ENCODE data around the gene PLPPR1. TPM values are rescaled to one million over a fixed set of nuclear protein-coding genes. Genes with fewer than 3 reads are reported as not detected.

The PLPPR1 gene
- total RNA-seq, 1 experiment from 2014 or later: not detected

- no TSS peak for BruUV-seq (replicated peaks)
- Histone ChIP-seq H3K27me3 (replicated peaks; ENCODE audit: insufficient read depth, low read depth, low read length, poor library complexity) (no peaks in the 10 kb centered on the region), H3K27ac (ENCODE audit: low read depth, low read length, poor library complexity, severe bottlenecking) (no peak overlapping the region), H3K4me1 (ENCODE audit: insufficient read depth, low read length, poor library complexity, severe bottlenecking) (no peaks in the 10 kb centered on the region), H3K4me3 (ENCODE audit: low read depth, low read length, poor library complexity, severe bottlenecking) (no peak overlapping the region), H3K36me3 (ENCODE audit: insufficient read depth, low read length, poor library complexity, severe bottlenecking) (no peaks in the 10 kb centered on the region), H3K9me3 (ENCODE audit: low read depth, low read length, poor library complexity, severe bottlenecking) (no peaks in the 10 kb centered on the region)
- intact Hi-C loops (cut with micrococcal nuclease; ENCODE audit: unreplicated experiment): no loop called here
- CTCF ChIA-PET: no interaction called here
- no peak for TF ChIP-seq CTCF (conservative IDR thresholded peaks at IDR 0.05; ENCODE audit: low read depth, low read length)
- no peak for TF ChIP-seq EZH2 (IDR thresholded peaks at IDR 0.05; ENCODE audit: borderline replicate concordance, low read depth, low read length, poor library complexity, severe bottlenecking)
- POLR2A ChIA-PET (ENCODE audit: low non-redundant PET): no interaction called here
- no peak for DNase-seq (ENCODE audit: low spot score)
These were observed 118.0 kb downstream of the PLPPR1 start for GRCh38 chr9:101146508-101146907.

- Histone ChIP-seq H3K27ac (ENCODE audit: low read depth, low read length, poor library complexity, severe bottlenecking) (no peak overlapping the region), H3K9me3 (ENCODE audit: low read depth, low read length, poor library complexity, severe bottlenecking) (no peaks in the 10 kb centered on the region), H3K27me3 (replicated peaks; ENCODE audit: insufficient read depth, low read depth, low read length, poor library complexity) (no peaks in the 10 kb centered on the region), H3K4me3 (ENCODE audit: low read depth, low read length, poor library complexity, severe bottlenecking) (no peak overlapping the region), H3K36me3 (ENCODE audit: insufficient read depth, low read length, poor library complexity, severe bottlenecking) (no peaks in the 10 kb centered on the region), H3K4me1 (ENCODE audit: insufficient read depth, low read length, poor library complexity, severe bottlenecking) (no peaks in the 10 kb centered on the region)
- TF ChIP-seq CTCF (conservative IDR thresholded peaks at IDR 0.05; ENCODE audit: low read depth, low read length) (no peak), EZH2 (IDR thresholded peaks at IDR 0.05; ENCODE audit: borderline replicate concordance, low read depth, low read length, poor library complexity, severe bottlenecking) (no peak)
- ChIA-PET POLR2A (ENCODE audit: low non-redundant PET) (no interaction called here), CTCF (no interaction called here)
- no peak for DNase-seq (ENCODE audit: low spot score)
- no TSS peak for BruUV-seq (replicated peaks)
- intact Hi-C loops (cut with micrococcal nuclease; ENCODE audit: unreplicated experiment): no loop called here
These were observed 119.8 kb downstream of the PLPPR1 start for GRCh38 chr9:101148344-101148743.

GRCh38 chr9:101158361-101158760 lies 129.8 kb downstream of the PLPPR1 start:
- Histone ChIP-seq H3K27ac (ENCODE audit: low read depth, low read length, poor library complexity, severe bottlenecking) (no peak overlapping the region), H3K4me1 (ENCODE audit: insufficient read depth, low read length, poor library complexity, severe bottlenecking) (no peaks in the 10 kb centered on the region), H3K9me3 (ENCODE audit: low read depth, low read length, poor library complexity, severe bottlenecking) (no peaks in the 10 kb centered on the region), H3K4me3 (ENCODE audit: low read depth, low read length, poor library complexity, severe bottlenecking) (no peak overlapping the region), H3K27me3 (replicated peaks; ENCODE audit: insufficient read depth, low read depth, low read length, poor library complexity) (no peaks in the 10 kb centered on the region), H3K36me3 (ENCODE audit: insufficient read depth, low read length, poor library complexity, severe bottlenecking) (no peaks in the 10 kb centered on the region)
- no TSS peak for BruUV-seq (replicated peaks)
- CTCF ChIA-PET: no interaction called here
- POLR2A ChIA-PET (ENCODE audit: low non-redundant PET): interaction anchor here (0.6 kb wide), 1 partner anchor 121 kb away, joined by 6 read pairs; no protein-coding TSS in a partner anchor
- TF ChIP-seq CTCF (conservative IDR thresholded peaks at IDR 0.05; ENCODE audit: low read depth, low read length): no peak
- TF ChIP-seq EZH2 (IDR thresholded peaks at IDR 0.05; ENCODE audit: borderline replicate concordance, low read depth, low read length, poor library complexity, severe bottlenecking): no peak
- DNase-seq (ENCODE audit: low spot score): no peak
- intact Hi-C loops (cut with micrococcal nuclease; ENCODE audit: unreplicated experiment): no loop called here
